Measurements from ENCODE around the gene RGS16. TPM values are rescaled to one million over a fixed set of nuclear protein-coding genes. Genes with fewer than 3 reads are reported as not detected.
A peak's percentile ranks its signal among the peaks of the same experiment; 100 is the strongest.

The RGS16 gene
- total and polyA plus RNA-seq, 2 experiments from 2014 or later: 7.3 to 7.6 TPM

DNA sequence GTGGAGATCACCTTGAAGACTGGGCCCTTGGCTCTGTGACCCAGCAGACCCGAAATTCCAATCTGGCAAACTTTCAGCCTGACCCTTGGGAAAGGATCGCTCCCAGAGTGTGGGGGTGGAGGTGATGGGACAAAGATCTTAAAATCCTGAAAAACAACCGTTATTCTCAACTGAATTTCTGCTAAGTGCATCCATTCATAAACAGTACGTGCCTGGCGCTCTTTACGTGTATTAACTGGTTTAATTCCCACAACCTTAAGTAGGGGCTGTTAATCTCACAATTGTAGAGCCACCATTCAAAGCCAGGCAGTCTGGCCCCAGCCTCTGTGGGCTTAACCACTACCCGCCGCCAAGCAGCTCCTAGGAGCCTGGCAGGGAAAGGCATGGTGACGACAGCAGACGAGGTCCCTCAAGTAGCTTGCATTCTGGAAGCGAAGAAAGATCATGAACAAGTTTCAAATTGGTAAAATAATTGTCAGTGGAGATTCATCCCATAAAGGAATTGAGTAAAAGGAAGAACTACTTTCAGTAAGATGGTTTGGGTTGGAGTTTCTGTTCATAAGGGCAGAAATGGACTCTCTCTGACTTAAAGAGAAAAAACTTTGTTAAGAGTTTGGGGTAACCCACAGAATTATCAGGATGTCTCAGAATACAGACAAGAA, 11.4 kb upstream of the RGS16 start:
- 16% methylated on average over 11 of the region's 11 CpGs for WGBS (ENCODE audit: low lambda C conversion rate, missing lambda C conversion rate)
- no peak for DNase-seq (ENCODE audit: low spot score)
- Histone ChIP-seq H3K4me2 (peak overlapping the region; percentile 85), H2AFZ (peak overlapping the region; percentile 61), H3K4me1 (ENCODE audit: insufficient read depth) (peaks cover 24% of the 10 kb centered on the region), H3K27me3 (peaks cover 11% of the 10 kb centered on the region), H3K27ac (peak overlapping the region; percentile 85), H3K4me3 (peak overlapping the region; percentile 8), H3K79me2 (no peaks in the 10 kb centered on the region), H3K9me3 (ENCODE audit: low read depth) (no peaks in the 10 kb centered on the region), H3K9me2 (replicated peaks; ENCODE audit: insufficient read depth) (no peaks in the 10 kb centered on the region), H3K36me3 (replicated peaks; ENCODE audit: insufficient read depth, low read depth) (no peaks in the 10 kb centered on the region), H4K20me1 (ENCODE audit: insufficient read depth, poor library complexity, severe bottlenecking) (no peaks in the 10 kb centered on the region)
- TF ChIP-seq EZH2phosphoT487 (IDR thresholded peaks at IDR 0.05; ENCODE audit: low read depth, severe bottlenecking, unreplicated experiment): no peak
- TF ChIP-seq EZH2 (IDR thresholded peaks at IDR 0.05; ENCODE audit: borderline replicate concordance): peak; percentile 37

DNA sequence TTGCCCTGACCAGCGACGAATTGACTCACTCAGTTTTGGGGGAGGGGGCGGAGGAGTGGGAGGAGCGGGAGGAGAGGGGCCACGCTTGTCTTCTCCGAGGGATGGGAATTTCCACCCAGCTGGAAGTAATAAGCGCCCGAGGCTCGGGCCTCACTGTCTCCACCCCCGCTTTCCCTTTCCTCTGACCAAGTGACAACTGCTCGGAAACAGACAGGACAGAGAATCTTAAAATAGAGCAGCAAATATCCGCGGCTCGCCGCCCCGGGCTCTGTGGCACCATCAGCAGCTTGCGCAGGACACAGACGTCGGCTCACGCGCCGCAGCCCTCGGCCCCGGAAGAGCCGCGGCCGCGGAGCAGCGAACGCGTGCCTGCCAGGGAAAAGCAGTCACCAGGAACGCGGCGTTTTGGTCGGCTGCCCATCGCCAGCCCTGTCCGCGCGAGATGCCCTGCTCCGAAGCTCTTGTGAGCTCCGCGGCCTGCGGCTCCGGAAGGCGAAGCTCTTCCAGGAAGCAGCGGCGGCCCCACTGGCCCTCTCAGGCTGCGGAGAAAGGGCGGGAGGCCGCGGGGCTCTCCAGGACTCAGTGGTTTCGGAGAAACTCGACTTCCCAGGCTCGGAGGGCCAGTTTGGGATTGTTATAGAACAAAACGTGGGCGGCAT, 10.7 kb upstream of the RGS16 start:
- Histone ChIP-seq H3K9me2 (replicated peaks; ENCODE audit: insufficient read depth) (no peaks in the 10 kb centered on the region), H3K27ac (peak overlapping the region; percentile 85), H3K79me2 (no peaks in the 10 kb centered on the region), H3K4me2 (peak overlapping the region; percentile 85), H3K36me3 (replicated peaks; ENCODE audit: insufficient read depth, low read depth) (no peaks in the 10 kb centered on the region), H3K9me3 (ENCODE audit: low read depth) (no peaks in the 10 kb centered on the region), H2AFZ (peak overlapping the region; percentile 61), H4K20me1 (ENCODE audit: insufficient read depth, poor library complexity, severe bottlenecking) (no peaks in the 10 kb centered on the region), H3K4me1 (ENCODE audit: insufficient read depth) (peaks cover 24% of the 10 kb centered on the region), H3K4me3 (peak overlapping the region; percentile 8), H3K27me3 (peaks cover 11% of the 10 kb centered on the region)
- TF ChIP-seq, protein P1, sequence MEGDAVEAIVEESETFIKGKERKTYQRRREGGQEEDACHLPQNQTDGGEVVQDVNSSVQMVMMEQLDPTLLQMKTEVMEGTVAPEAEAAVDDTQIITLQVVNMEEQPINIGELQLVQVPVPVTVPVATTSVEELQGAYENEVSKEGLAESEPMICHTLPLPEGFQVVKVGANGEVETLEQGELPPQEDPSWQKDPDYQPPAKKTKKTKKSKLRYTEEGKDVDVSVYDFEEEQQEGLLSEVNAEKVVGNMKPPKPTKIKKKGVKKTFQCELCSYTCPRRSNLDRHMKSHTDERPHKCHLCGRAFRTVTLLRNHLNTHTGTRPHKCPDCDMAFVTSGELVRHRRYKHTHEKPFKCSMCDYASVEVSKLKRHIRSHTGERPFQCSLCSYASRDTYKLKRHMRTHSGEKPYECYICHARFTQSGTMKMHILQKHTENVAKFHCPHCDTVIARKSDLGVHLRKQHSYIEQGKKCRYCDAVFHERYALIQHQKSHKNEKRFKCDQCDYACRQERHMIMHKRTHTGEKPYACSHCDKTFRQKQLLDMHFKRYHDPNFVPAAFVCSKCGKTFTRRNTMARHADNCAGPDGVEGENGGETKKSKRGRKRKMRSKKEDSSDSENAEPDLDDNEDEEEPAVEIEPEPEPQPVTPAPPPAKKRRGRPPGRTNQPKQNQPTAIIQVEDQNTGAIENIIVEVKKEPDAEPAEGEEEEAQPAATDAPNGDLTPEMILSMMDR (IDR thresholded peaks at IDR 0.05; ENCODE audit: poor library complexity): no peak
- TF ChIP-seq EZH2 (IDR thresholded peaks at IDR 0.05; ENCODE audit: borderline replicate concordance): no peak
- TF ChIP-seq EZH2phosphoT487 (IDR thresholded peaks at IDR 0.05; ENCODE audit: low read depth, severe bottlenecking, unreplicated experiment): no peak
- WGBS (ENCODE audit: low lambda C conversion rate, missing lambda C conversion rate): 1% methylated on average over 54 of the region's 56 CpGs
- DNase-seq (ENCODE audit: low spot score): peak; percentile 86

DNA sequence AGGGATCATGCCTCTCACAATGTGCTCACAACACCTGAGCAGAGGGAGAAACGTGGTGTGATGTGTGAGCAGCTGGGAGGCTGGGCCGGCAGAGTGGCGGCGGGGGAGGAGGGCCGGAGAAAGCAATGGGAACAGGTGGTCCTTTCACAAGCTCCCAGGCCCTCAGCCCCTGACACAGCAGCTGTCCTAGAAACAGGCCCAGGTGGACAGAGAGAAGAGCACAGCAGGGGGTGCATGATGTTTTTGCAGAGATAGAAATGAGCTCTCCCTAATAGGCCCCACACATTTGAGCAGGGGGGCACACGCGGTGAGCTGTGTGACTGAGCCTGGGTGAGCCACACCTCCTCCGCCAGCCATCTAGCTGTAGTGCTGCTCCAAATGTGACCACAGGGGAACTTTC, 7.6 kb upstream of the RGS16 start:
- H3K4me1 ChIP-seq (ENCODE audit: insufficient read depth): peaks cover 20% of the 10 kb centered on the region
- H3K36me3 ChIP-seq (replicated peaks; ENCODE audit: insufficient read depth, low read depth): no peaks in the 10 kb centered on the region
- H3K4me2 ChIP-seq: no peak overlapping the region
- H4K20me1 ChIP-seq (ENCODE audit: insufficient read depth, poor library complexity, severe bottlenecking): no peaks in the 10 kb centered on the region
- no peaks in the 10 kb centered on the region for H3K9me2 ChIP-seq (replicated peaks; ENCODE audit: insufficient read depth)
- H3K9me3 ChIP-seq (ENCODE audit: low read depth): no peaks in the 10 kb centered on the region
- H3K79me2 ChIP-seq: no peaks in the 10 kb centered on the region
- peaks cover 11% of the 10 kb centered on the region for H3K27me3 ChIP-seq
- WGBS (ENCODE audit: low lambda C conversion rate, missing lambda C conversion rate): 60% methylated on average over 8 of the region's 8 CpGs
- no peak for DNase-seq (ENCODE audit: low spot score)
- no peak for TF ChIP-seq EZH2 (IDR thresholded peaks at IDR 0.05; ENCODE audit: borderline replicate concordance)
- TF ChIP-seq EZH2phosphoT487 (IDR thresholded peaks at IDR 0.05; ENCODE audit: low read depth, severe bottlenecking, unreplicated experiment): no peak
- TF ChIP-seq, protein P1 (IDR thresholded peaks at IDR 0.05; ENCODE audit: poor library complexity): no peak
- H3K4me3 ChIP-seq: no peak overlapping the region
- H3K27ac ChIP-seq: no peak overlapping the region
- H2AFZ ChIP-seq: no peak overlapping the region

DNA sequence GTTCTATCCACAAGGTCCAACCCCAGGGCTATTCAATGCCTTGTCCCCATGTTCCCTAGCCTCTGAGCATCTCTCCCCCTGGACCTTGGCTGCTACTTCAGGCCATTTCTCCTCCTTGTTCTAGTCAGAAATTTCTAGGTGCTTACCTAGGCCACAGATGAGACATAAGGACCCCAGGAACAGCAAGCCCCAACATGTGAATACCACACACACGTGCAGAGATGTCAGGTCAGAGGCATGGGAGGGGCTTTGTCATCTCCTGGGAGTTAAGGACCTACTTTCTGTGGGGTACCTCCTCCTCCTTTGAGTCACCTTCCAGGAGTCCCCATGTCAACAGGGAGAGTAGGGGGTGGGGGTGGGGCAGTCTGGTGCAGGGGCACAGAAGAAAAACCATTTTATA, 7.1 kb upstream of the RGS16 start:
- Histone ChIP-seq H2AFZ (no peak overlapping the region), H3K4me2 (no peak overlapping the region), H3K79me2 (no peaks in the 10 kb centered on the region), H3K27me3 (peaks cover 11% of the 10 kb centered on the region), H3K27ac (no peak overlapping the region), H3K9me2 (replicated peaks; ENCODE audit: insufficient read depth) (no peaks in the 10 kb centered on the region), H3K9me3 (ENCODE audit: low read depth) (no peaks in the 10 kb centered on the region), H3K36me3 (replicated peaks; ENCODE audit: insufficient read depth, low read depth) (no peaks in the 10 kb centered on the region), H3K4me1 (ENCODE audit: insufficient read depth) (peaks cover 19% of the 10 kb centered on the region), H4K20me1 (ENCODE audit: insufficient read depth, poor library complexity, severe bottlenecking) (no peaks in the 10 kb centered on the region), H3K4me3 (no peak overlapping the region)
- TF ChIP-seq, protein P1 (IDR thresholded peaks at IDR 0.05; ENCODE audit: poor library complexity): no peak
- TF ChIP-seq EZH2 (IDR thresholded peaks at IDR 0.05; ENCODE audit: borderline replicate concordance): no peak
- TF ChIP-seq EZH2phosphoT487 (IDR thresholded peaks at IDR 0.05; ENCODE audit: low read depth, severe bottlenecking, unreplicated experiment): no peak
- 91% methylated on average over 1 of the region's 1 CpG for WGBS (ENCODE audit: low lambda C conversion rate, missing lambda C conversion rate)
- DNase-seq (ENCODE audit: low spot score): no peak
